Measurements from ENCODE around the gene ANXA4. TPM values are rescaled to one million over a fixed set of nuclear protein-coding genes. Genes with fewer than 3 reads are reported as not detected.
A peak's percentile ranks its signal among the peaks of the same experiment; 100 is the strongest.
"Not testable (repeated sequence)": the region's sequence is repeated elsewhere in the genome, so short reads cannot be mapped to it uniquely, and the experiment has no call there.

Gene ANXA4
- total RNA-seq, 1 experiment from 2014 or later: 330 TPM

GRCh38 chr2:69789772-69790600 is 48.1 kb downstream of the ANXA4 start:
- in situ Hi-C loops (cut with HindIII; ENCODE audit: low pct_unique_long_range_greater_than_20kb, low sequenced_read_pairs): no loop called here
- DNase-seq (ENCODE audit: low read depth): no peak

- in situ Hi-C loops (cut with HindIII; ENCODE audit: low pct_unique_long_range_greater_than_20kb, low sequenced_read_pairs): no loop called here
Measured at GRCh38 chr2:69790601-69790959, 48.6 kb downstream of the ANXA4 start.

GRCh38 chr2:69791045-69791444 is 49.1 kb downstream of the ANXA4 start:
- DNase-seq (ENCODE audit: low read depth): no peak
- in situ Hi-C loops (cut with HindIII; ENCODE audit: low pct_unique_long_range_greater_than_20kb, low sequenced_read_pairs): no loop called here

More at GRCh38 chr2:69790601-69790959, 48.6 kb downstream of the ANXA4 start:
- DNase-seq (ENCODE audit: low read depth): no peak

GRCh38 chr2:69796174-69796573 is 54.2 kb downstream of the ANXA4 start:
- in situ Hi-C loops (cut with HindIII; ENCODE audit: low pct_unique_long_range_greater_than_20kb, low sequenced_read_pairs): no loop called here

GRCh38 chr2:69797235-69797634 is 55.3 kb downstream of the ANXA4 start:
- in situ Hi-C loops (cut with HindIII; ENCODE audit: low pct_unique_long_range_greater_than_20kb, low sequenced_read_pairs): no loop called here
- DNase-seq (ENCODE audit: low read depth): no peak

More at GRCh38 chr2:69796174-69796573, 54.2 kb downstream of the ANXA4 start:
- DNase-seq (ENCODE audit: low read depth): no peak

GRCh38 chr2:69797836-69798289 is 55.9 kb downstream of the ANXA4 start:
- DNase-seq (ENCODE audit: low read depth): no peak
- in situ Hi-C loops (cut with HindIII; ENCODE audit: low pct_unique_long_range_greater_than_20kb, low sequenced_read_pairs): no loop called here

- in situ Hi-C loops (cut with HindIII; ENCODE audit: low pct_unique_long_range_greater_than_20kb, low sequenced_read_pairs): no loop called here
- DNase-seq (ENCODE audit: low read depth): peak; percentile 46
Measured at GRCh38 chr2:69798290-69798908, 56.5 kb downstream of the ANXA4 start.

GRCh38 chr2:69798909-69799526 is 57.1 kb downstream of the ANXA4 start:
- in situ Hi-C loops (cut with HindIII; ENCODE audit: low pct_unique_long_range_greater_than_20kb, low sequenced_read_pairs): no loop called here
- DNase-seq (ENCODE audit: low read depth): no peak

GRCh38 chr2:69801745-69802290 is 59.9 kb downstream of the ANXA4 start:
- in situ Hi-C loops (cut with HindIII; ENCODE audit: low pct_unique_long_range_greater_than_20kb, low sequenced_read_pairs): no loop called here
- DNase-seq (ENCODE audit: low read depth): no peak

- in situ Hi-C loops (cut with HindIII; ENCODE audit: low pct_unique_long_range_greater_than_20kb, low sequenced_read_pairs); DNase-seq (ENCODE audit: low read depth): not testable (repeated sequence)
Measured at GRCh38 chr2:69802781-69803367, 60.9 kb downstream of the ANXA4 start.

GRCh38 chr2:69804416-69804815 is 62.5 kb downstream of the ANXA4 start:
- DNase-seq (ENCODE audit: low read depth): no peak
- in situ Hi-C loops (cut with HindIII; ENCODE audit: low pct_unique_long_range_greater_than_20kb, low sequenced_read_pairs): no loop called here

- DNase-seq (ENCODE audit: low read depth): no peak
- in situ Hi-C loops (cut with HindIII; ENCODE audit: low pct_unique_long_range_greater_than_20kb, low sequenced_read_pairs): no loop called here
Measured at GRCh38 chr2:69805887-69806286, 64.0 kb downstream of the ANXA4 start.

- in situ Hi-C loops (cut with HindIII; ENCODE audit: low pct_unique_long_range_greater_than_20kb, low sequenced_read_pairs): no loop called here
Measured at GRCh38 chr2:69807821-69808540, 66.0 kb downstream of the ANXA4 start.

GRCh38 chr2:69810550-69810949 is 68.6 kb downstream of the ANXA4 start:
- in situ Hi-C loops (cut with HindIII; ENCODE audit: low pct_unique_long_range_greater_than_20kb, low sequenced_read_pairs): no loop called here

More at GRCh38 chr2:69807821-69808540, 66.0 kb downstream of the ANXA4 start:
- no peak for DNase-seq (ENCODE audit: low read depth)

GRCh38 chr2:69811018-69811417 is 69.1 kb downstream of the ANXA4 start:
- in situ Hi-C loops (cut with HindIII; ENCODE audit: low pct_unique_long_range_greater_than_20kb, low sequenced_read_pairs): no loop called here
- DNase-seq (ENCODE audit: low read depth): no peak

More at GRCh38 chr2:69810550-69810949, 68.6 kb downstream of the ANXA4 start:
- no peak for DNase-seq (ENCODE audit: low read depth)

- in situ Hi-C loops (cut with HindIII; ENCODE audit: low pct_unique_long_range_greater_than_20kb, low sequenced_read_pairs): no loop called here
- no peak for DNase-seq (ENCODE audit: low read depth)
Measured at GRCh38 chr2:69811591-69811990, 69.7 kb downstream of the ANXA4 start.

GRCh38 chr2:69815717-69816116 is 73.8 kb downstream of the ANXA4 start:
- DNase-seq (ENCODE audit: low read depth): no peak
- in situ Hi-C loops (cut with HindIII; ENCODE audit: low pct_unique_long_range_greater_than_20kb, low sequenced_read_pairs): no loop called here
